Activated naive CD8-positive, alpha-beta T cell treated with anti-CD3 and anti-CD28 coated beads, Interleukin-2, amount 10 ng/mL, durations not matched to agents 7 days and 5 days (primary cell): ENCODE data around the gene FSHR. TPM values are rescaled to one million over a fixed set of nuclear protein-coding genes. Genes with fewer than 3 reads are reported as not detected.

Source experiments
- ATAC-seq: fragments of 150-1000 bp; cut with Tn5 transposase; one replicate; pipeline ENCODE4 v1.10.0; 2021; ENCODE audit warnings: low read depth, moderate library complexity
- POLR2A ChIA-PET: fragments of 350-600 bp; sonication (Branson Sonifier 250); formaldehyde crosslinking; loops from one replicate; lab custom pipeline; 2021; ENCODE audit warnings: antibody characterized with exemption; lab: Charles Lee
- DNase-seq: peaks from one replicate; pipeline ENCODE4 v3.0.0; 2021
- H3K27ac Mint-ChIP-seq: one replicate; pipeline ENCODE4 v1.8.0; 2022; ENCODE audit warnings: mild to moderate bottlenecking, mixed read lengths
- H3K27me3 Mint-ChIP-seq: one replicate; pipeline ENCODE4 v1.8.0; 2022; ENCODE audit warnings: mild to moderate bottlenecking, moderate library complexity, mixed read lengths
- H3K36me3 Mint-ChIP-seq: one replicate; pipeline ENCODE4 v1.8.0; 2021; ENCODE audit warnings: mild to moderate bottlenecking, mixed read lengths
- H3K4me1 Mint-ChIP-seq: one replicate; pipeline ENCODE4 v1.8.0; 2021; ENCODE audit warnings: mixed read lengths
- H3K4me3 Mint-ChIP-seq: one replicate; pipeline ENCODE4 v1.8.0; 2022; ENCODE audit warnings: mild to moderate bottlenecking, moderate library complexity, mixed read lengths
- H3K9me3 Mint-ChIP-seq: one replicate; pipeline ENCODE4 v1.8.0; 2021; ENCODE audit warnings: mixed read lengths
- total RNA-seq, 2 experiments: library from RNA; stranded (reverse); gene quantifications; one replicate each; pipeline ENCODE4 v1.2.3, GENCODE V29; 2021

Gene FSHR
- total RNA-seq, 2 experiments from 2014 or later = not detected

GRCh38 chr2:49105506-49105905, 48.8 kb downstream of the FSHR start:
- H3K9me3 Mint-ChIP-seq = no peaks in the 10 kb centered on the region
- DNase-seq (no peak), ATAC-seq (no peak)
- H3K27me3 Mint-ChIP-seq = no peaks in the 10 kb centered on the region
- H3K36me3 Mint-ChIP-seq = no peaks in the 10 kb centered on the region
- H3K4me3 Mint-ChIP-seq = no peak overlapping the region
- POLR2A ChIA-PET = no interaction called here
- H3K27ac Mint-ChIP-seq = no peak overlapping the region
- H3K4me1 Mint-ChIP-seq = no peaks in the 10 kb centered on the region

GRCh38 chr2:49102146-49102545, 52.2 kb downstream of the FSHR start:
- no peaks in the 10 kb centered on the region for H3K27me3 Mint-ChIP-seq
- no peak for ATAC-seq

DNA sequence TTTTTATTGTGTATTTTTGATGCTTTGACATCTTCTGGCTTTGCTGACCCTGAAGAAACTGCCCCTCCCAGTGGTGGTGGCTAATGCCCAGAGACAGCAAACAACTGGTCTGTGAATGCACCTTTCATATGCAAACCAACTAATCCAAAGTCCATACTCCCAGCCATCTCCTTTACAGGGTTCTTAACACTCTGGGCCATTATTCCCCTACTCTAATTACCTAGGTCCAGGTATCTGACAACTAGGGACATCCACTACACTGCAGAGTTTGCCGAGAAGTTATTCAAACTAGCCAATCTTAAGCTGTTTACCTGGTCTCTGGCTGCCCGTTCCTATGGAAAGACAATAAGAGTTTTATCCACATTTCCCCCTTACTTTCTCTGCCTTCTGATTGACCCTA, 73.6 kb downstream of the FSHR start:
- POLR2A ChIA-PET = no interaction called here
- H3K4me3 Mint-ChIP-seq = no peak overlapping the region
- H3K27ac Mint-ChIP-seq = no peak overlapping the region
- DNase-seq = no peak
- H3K36me3 Mint-ChIP-seq = no peaks in the 10 kb centered on the region
- peaks cover 6% of the 10 kb centered on the region for H3K9me3 Mint-ChIP-seq
- no peaks in the 10 kb centered on the region for H3K4me1 Mint-ChIP-seq
- no peaks in the 10 kb centered on the region for H3K27me3 Mint-ChIP-seq
- no peak for ATAC-seq

More at GRCh38 chr2:49102146-49102545, 52.2 kb downstream of the FSHR start:
- H3K36me3 Mint-ChIP-seq = no peaks in the 10 kb centered on the region
- H3K9me3 Mint-ChIP-seq = no peaks in the 10 kb centered on the region
- no peak for DNase-seq
- no peak overlapping the region for H3K4me3 Mint-ChIP-seq
- no peak overlapping the region for H3K27ac Mint-ChIP-seq
- no peaks in the 10 kb centered on the region for H3K4me1 Mint-ChIP-seq
- POLR2A ChIA-PET = no interaction called here

GRCh38 chr2:49070716-49071115, 83.6 kb downstream of the FSHR start:
- H3K4me1 Mint-ChIP-seq = no peaks in the 10 kb centered on the region
- H3K27me3 Mint-ChIP-seq = no peaks in the 10 kb centered on the region
- no peak overlapping the region for H3K4me3 Mint-ChIP-seq
- no peaks in the 10 kb centered on the region for H3K36me3 Mint-ChIP-seq
- H3K27ac Mint-ChIP-seq = no peak overlapping the region
- H3K9me3 Mint-ChIP-seq = no peaks in the 10 kb centered on the region
- POLR2A ChIA-PET = no interaction called here
- ATAC-seq (no peak), DNase-seq (no peak)

GRCh38 chr2:49069829-49070228, 84.5 kb downstream of the FSHR start:
- ATAC-seq = no peak
- no peak overlapping the region for H3K27ac Mint-ChIP-seq
- POLR2A ChIA-PET = no interaction called here

GRCh38 chr2:49068613-49069012, 85.7 kb downstream of the FSHR start:
- Mint-ChIP-seq H3K36me3 (no peaks in the 10 kb centered on the region), H3K9me3 (no peaks in the 10 kb centered on the region), H3K4me3 (no peak overlapping the region), H3K27me3 (no peaks in the 10 kb centered on the region), H3K27ac (no peak overlapping the region), H3K4me1 (no peaks in the 10 kb centered on the region)
- DNase-seq = no peak
- ATAC-seq = no peak
- POLR2A ChIA-PET = no interaction called here

More at GRCh38 chr2:49069829-49070228, 84.5 kb downstream of the FSHR start:
- Mint-ChIP-seq H3K27me3 (no peaks in the 10 kb centered on the region), H3K4me1 (no peaks in the 10 kb centered on the region), H3K36me3 (no peaks in the 10 kb centered on the region), H3K9me3 (no peaks in the 10 kb centered on the region), H3K4me3 (no peak overlapping the region)
- DNase-seq = no peak

GRCh38 chr2:49067971-49068370, 86.3 kb downstream of the FSHR start:
- no peaks in the 10 kb centered on the region for H3K27me3 Mint-ChIP-seq
- H3K9me3 Mint-ChIP-seq = no peaks in the 10 kb centered on the region
- H3K4me3 Mint-ChIP-seq = no peak overlapping the region
- no peaks in the 10 kb centered on the region for H3K4me1 Mint-ChIP-seq
- H3K36me3 Mint-ChIP-seq = no peaks in the 10 kb centered on the region
- no peak overlapping the region for H3K27ac Mint-ChIP-seq
- POLR2A ChIA-PET = no interaction called here
- ATAC-seq (no peak), DNase-seq (no peak)

DNA sequence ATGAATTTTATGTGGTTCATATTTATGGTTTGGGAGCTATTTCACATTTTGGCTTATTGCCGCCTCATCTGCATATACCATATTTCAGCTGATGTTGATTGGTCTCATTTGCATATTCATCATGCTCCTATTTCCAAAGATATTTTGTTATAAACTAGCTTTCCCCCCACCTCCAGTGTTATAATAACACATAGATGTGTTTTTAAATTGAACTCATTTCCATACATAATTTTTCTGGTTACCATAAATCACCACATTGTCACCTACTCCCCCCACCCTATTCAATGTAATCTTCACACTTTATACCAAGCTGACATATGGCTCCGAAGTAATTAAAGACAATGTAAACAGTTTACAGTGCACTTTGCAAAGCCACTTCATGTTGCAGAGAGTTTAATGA, 101.2 kb downstream of the FSHR start:
- no peak overlapping the region for H3K27ac Mint-ChIP-seq
- no peaks in the 10 kb centered on the region for H3K36me3 Mint-ChIP-seq
- ATAC-seq (no peak), DNase-seq (no peak)
- peaks cover 3% of the 10 kb centered on the region for H3K9me3 Mint-ChIP-seq
- H3K4me1 Mint-ChIP-seq = no peaks in the 10 kb centered on the region
- H3K27me3 Mint-ChIP-seq = no peaks in the 10 kb centered on the region
- POLR2A ChIA-PET = no interaction called here
- H3K4me3 Mint-ChIP-seq = no peak overlapping the region

DNA sequence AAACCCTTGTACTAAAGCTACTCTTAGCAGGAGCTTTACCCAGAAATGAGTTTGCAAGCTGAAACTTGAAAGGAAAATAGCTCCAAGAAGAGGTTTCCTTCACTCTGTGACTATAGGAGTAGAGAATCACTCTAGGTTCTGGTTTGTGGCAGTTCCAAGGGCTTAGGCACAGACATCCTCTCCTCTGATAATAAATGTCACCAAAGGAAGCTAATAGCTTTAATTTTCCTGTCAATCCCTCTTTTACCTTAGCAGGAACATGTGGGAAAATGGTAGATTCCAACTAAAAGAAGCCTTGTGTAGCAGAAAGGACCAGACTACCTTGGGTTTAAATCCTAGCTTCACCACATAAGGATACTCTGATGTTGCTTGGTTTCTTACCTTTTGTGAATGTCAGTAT, 104.0 kb downstream of the FSHR start:
- no peak overlapping the region for H3K27ac Mint-ChIP-seq
- H3K36me3 Mint-ChIP-seq = no peaks in the 10 kb centered on the region
- H3K9me3 Mint-ChIP-seq = peaks cover 2% of the 10 kb centered on the region
- no peaks in the 10 kb centered on the region for H3K4me1 Mint-ChIP-seq
- POLR2A ChIA-PET = no interaction called here
- H3K4me3 Mint-ChIP-seq = no peak overlapping the region
- H3K27me3 Mint-ChIP-seq = no peaks in the 10 kb centered on the region
- ATAC-seq (no peak), DNase-seq (no peak)

GRCh38 chr2:49049161-49049560, 105.2 kb downstream of the FSHR start:
- Mint-ChIP-seq H3K4me1 (no peaks in the 10 kb centered on the region), H3K36me3 (no peaks in the 10 kb centered on the region), H3K9me3 (peaks cover 2% of the 10 kb centered on the region), H3K27me3 (no peaks in the 10 kb centered on the region), H3K4me3 (no peak overlapping the region), H3K27ac (no peak overlapping the region)
- no peak for ATAC-seq
- no peak for DNase-seq
- POLR2A ChIA-PET = no interaction called here

- Mint-ChIP-seq H3K27me3 (no peaks in the 10 kb centered on the region), H3K4me3 (no peak overlapping the region), H3K4me1 (no peaks in the 10 kb centered on the region), H3K9me3 (no peaks in the 10 kb centered on the region), H3K36me3 (no peaks in the 10 kb centered on the region), H3K27ac (no peak overlapping the region)
- POLR2A ChIA-PET = no interaction called here
- ATAC-seq (no peak), DNase-seq (no peak)
Observed at GRCh38 chr2:49045083-49045482, 109.2 kb downstream of the FSHR start.

GRCh38 chr2:49044350-49045079, 109.8 kb downstream of the FSHR start:
- Mint-ChIP-seq H3K4me3 (no peak overlapping the region), H3K27ac (no peak overlapping the region), H3K9me3 (no peaks in the 10 kb centered on the region), H3K27me3 (no peaks in the 10 kb centered on the region), H3K4me1 (no peaks in the 10 kb centered on the region), H3K36me3 (no peaks in the 10 kb centered on the region)
- DNase-seq (no peak), ATAC-seq (no peak)
- POLR2A ChIA-PET = no interaction called here

DNA sequence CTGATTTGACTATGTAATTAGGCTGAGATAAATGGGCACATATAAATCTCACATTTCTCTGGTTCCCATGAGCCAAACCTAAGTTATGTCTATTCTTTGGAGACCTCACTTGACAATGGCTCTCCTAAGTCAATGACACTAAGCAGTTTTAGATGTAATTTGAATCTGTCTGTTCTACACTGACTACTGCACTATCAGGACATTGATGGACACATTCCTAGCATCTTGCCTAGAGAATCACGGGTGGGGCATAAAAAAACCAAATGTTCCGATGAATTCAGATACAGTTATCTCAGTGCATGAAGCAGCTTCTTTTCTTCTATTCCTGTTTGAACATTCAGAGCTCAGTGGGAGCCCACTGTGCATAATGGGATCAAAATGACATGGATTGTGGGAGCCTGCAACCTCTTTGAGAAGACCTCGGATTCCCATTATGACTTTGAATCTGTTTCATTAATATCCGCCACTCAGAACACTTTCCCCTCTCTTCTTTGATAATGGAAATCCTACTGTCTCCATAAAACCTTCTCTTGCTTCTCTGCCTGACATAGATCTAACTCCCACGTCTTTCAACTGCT, 110.8 kb downstream of the FSHR start:
- Mint-ChIP-seq H3K4me3 (no peak overlapping the region), H3K36me3 (no peaks in the 10 kb centered on the region), H3K9me3 (no peaks in the 10 kb centered on the region), H3K27ac (no peak overlapping the region), H3K27me3 (no peaks in the 10 kb centered on the region), H3K4me1 (no peaks in the 10 kb centered on the region)
- DNase-seq = no peak
- POLR2A ChIA-PET = no interaction called here
- no peak for ATAC-seq

DNA sequence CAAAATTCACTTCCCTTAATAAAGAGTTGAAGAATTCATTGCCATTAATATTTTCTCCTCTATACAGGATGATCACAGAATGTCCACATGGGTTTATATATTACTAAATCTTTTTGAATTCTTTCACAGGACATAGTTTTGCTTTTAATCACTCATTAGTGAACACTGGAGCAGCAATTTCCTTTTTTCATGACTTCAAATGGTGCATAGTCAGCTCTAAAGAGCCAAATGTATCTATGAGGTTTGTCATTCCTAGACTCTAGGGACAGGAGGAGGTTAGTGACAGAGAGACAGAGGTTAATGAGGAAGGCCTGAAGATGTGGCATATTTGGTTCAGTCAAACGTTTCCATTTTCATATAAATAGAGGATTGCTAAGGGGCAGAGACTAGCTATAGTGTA, 111.8 kb downstream of the FSHR start:
- Mint-ChIP-seq H3K27me3 (no peaks in the 10 kb centered on the region), H3K36me3 (no peaks in the 10 kb centered on the region), H3K27ac (no peak overlapping the region), H3K9me3 (no peaks in the 10 kb centered on the region), H3K4me1 (no peaks in the 10 kb centered on the region), H3K4me3 (no peak overlapping the region)
- ATAC-seq = no peak
- POLR2A ChIA-PET = no interaction called here
- no peak for DNase-seq
